Mesendoderm (in vitro differentiated cells): ENCODE measurements around the gene RBKS.

Experiments used
- DNase-seq: peaks from one replicate; pipeline ENCODE4 v3.0.0; 2013
- H2AK5ac ChIP-seq: 2 replicates; pipeline ENCODE4 v1.6.1; 2013; ENCODE audit warnings: low read length, inconsistent platforms
- H2BK120ac ChIP-seq: 2 replicates; pipeline ENCODE4 v1.6.1; 2013; ENCODE audit warnings: low read depth, mild to moderate bottlenecking, low read length, moderate library complexity, mixed read lengths
- H2BK15ac ChIP-seq: replicated peaks from 2 replicates; pipeline ENCODE4 v1.6.1; 2013; ENCODE audit warnings: low read depth, mild to moderate bottlenecking, moderate library complexity
- H2BK5ac ChIP-seq: 2 replicates; pipeline ENCODE4 v1.6.1; 2013; ENCODE audit warnings: low read length, inconsistent platforms
- H3K18ac ChIP-seq: 2 replicates; pipeline ENCODE4 v1.6.1; 2013; ENCODE audit warnings: mild to moderate bottlenecking, low read length, mixed read lengths
- H3K23ac ChIP-seq: one replicate; pipeline ENCODE4 v1.6.1; 2013; ENCODE audit warnings: low read length
- H3K27ac ChIP-seq: 2 replicates; pipeline ENCODE4 v1.5.1; 2013; ENCODE audit warnings: low read depth, mild to moderate bottlenecking, inconsistent platforms, low read length, moderate library complexity
- H3K27me3 ChIP-seq: 2 replicates; pipeline ENCODE4 v1.6.1; 2013; ENCODE audit warnings: low read length, control low read depth, mild to moderate bottlenecking, inconsistent platforms; ENCODE audit not compliant: insufficient read depth, poor library complexity
- H3K36me3 ChIP-seq: 2 replicates; pipeline ENCODE4 v1.6.1; 2013; ENCODE audit warnings: low read length, inconsistent platforms; ENCODE audit not compliant: control insufficient read depth, insufficient read depth
- H3K4ac ChIP-seq: one replicate; pipeline ENCODE4 v1.6.1; 2013; ENCODE audit warnings: low read depth, mild to moderate bottlenecking, low read length, moderate library complexity
- H3K4me1 ChIP-seq: 2 replicates; pipeline ENCODE4 v1.6.1; 2013; ENCODE audit warnings: low read depth, low read length, inconsistent platforms; ENCODE audit not compliant: control insufficient read depth
- H3K4me2 ChIP-seq: 2 replicates; pipeline ENCODE4 v1.6.1; 2013; ENCODE audit warnings: low read length
- H3K4me3 ChIP-seq: 2 replicates; pipeline ENCODE4 v1.5.1; 2013; ENCODE audit warnings: mild to moderate bottlenecking, low read length
- H3K56ac ChIP-seq: one replicate; pipeline ENCODE4 v1.6.1; 2013; ENCODE audit warnings: low read length
- H3K79me1 ChIP-seq: 2 replicates; pipeline ENCODE4 v1.6.1; 2013; ENCODE audit warnings: low read length, inconsistent platforms
- H3K79me2 ChIP-seq: 2 replicates; pipeline ENCODE4 v1.6.1; 2013; ENCODE audit warnings: mild to moderate bottlenecking, low read length; ENCODE audit not compliant: control insufficient read depth, insufficient read depth
- H3K9ac ChIP-seq: 2 replicates; pipeline ENCODE4 v1.6.1; 2013; ENCODE audit warnings: low read length, inconsistent platforms
- H4K5ac ChIP-seq: one replicate; pipeline ENCODE4 v1.6.1; 2013; ENCODE audit warnings: low read length
- H4K8ac ChIP-seq: one replicate; pipeline ENCODE4 v1.6.1; 2013; ENCODE audit warnings: low read depth, mild to moderate bottlenecking, control low read depth, low read length, moderate library complexity
- WGBS: extraction: QIAGEN DNeasy Blood & Tissue Kit; methylation state at CpG from one replicate; pipeline ENCODE4 v1.1.7; 2013; ENCODE audit warnings: low lambda C conversion rate, missing lambda C conversion rate; ENCODE audit not compliant: insufficient coverage; ENCODE audit errors: extremely low coverage; 5-methylcytosine and 5-hydroxymethylcytosine counted together

Gene RBKS

DNA sequence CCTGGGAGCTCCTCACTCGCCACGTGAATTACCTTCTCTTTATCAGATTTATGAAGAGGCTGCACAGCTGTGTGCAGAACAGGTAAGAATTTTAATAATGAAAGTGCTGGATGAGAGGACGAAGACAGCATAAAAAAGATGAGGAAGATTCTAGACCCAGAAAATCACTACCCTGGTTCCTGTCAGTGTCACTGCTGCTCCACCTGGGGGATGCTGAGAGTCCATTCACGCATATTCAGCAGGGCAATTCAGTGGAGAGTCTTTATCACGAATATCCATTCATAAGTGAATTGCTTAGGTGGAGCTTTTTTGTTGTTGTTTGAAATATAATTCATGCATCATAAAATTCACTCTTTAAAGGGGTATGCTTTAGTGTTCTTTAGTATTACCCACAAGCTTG, 66.6 kb downstream of the RBKS start:
- Histone ChIP-seq H3K56ac (no peak overlapping the region), H3K79me1 (no peaks in the 10 kb centered on the region), H4K8ac (no peak overlapping the region), H3K4me1 (no peaks in the 10 kb centered on the region), H4K5ac (no peak overlapping the region), H3K9ac (no peak overlapping the region), H3K27me3 (no peaks in the 10 kb centered on the region), H2BK5ac (no peak overlapping the region), H3K79me2 (no peaks in the 10 kb centered on the region), H3K27ac (no peak overlapping the region), H3K23ac (no peak overlapping the region), H2BK120ac (no peak overlapping the region), H2AK5ac (no peak overlapping the region), H3K4ac (no peak overlapping the region), H2BK15ac (no peak overlapping the region), H3K18ac (no peak overlapping the region), H3K36me3 (no peaks in the 10 kb centered on the region), H3K4me2 (no peak overlapping the region), H3K4me3 (no peak overlapping the region)
- DNase-seq: no peak
- WGBS: no CpG with 5 or more reads among the region's 5 CpGs

DNA sequence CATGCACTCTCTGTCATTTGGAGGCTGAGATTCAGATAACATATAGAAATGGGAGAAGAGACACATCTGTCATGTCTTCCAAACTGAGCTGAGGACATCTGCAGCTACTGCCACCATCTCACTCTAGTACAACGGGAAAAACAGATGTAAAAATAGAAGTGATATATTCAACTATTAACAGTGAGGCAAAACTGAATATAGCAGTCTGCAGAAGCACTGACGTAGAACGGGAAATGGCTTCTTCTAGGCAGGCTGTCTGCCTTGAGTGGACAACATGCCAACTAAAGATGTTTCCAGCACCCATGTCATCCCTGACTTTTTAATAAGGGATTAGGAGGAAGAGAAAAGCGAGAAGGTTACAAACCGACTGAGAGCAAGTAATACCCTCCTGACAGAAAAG, 67.1 kb downstream of the RBKS start:
- WGBS: no CpG with 5 or more reads among the region's 5 CpGs
- H3K27me3 ChIP-seq: no peaks in the 10 kb centered on the region
- no peaks in the 10 kb centered on the region for H3K79me1 ChIP-seq
- no peak overlapping the region for H2BK5ac ChIP-seq
- H3K9ac ChIP-seq: no peak overlapping the region
- no peaks in the 10 kb centered on the region for H3K36me3 ChIP-seq
- H3K56ac ChIP-seq: no peak overlapping the region
- H3K23ac ChIP-seq: no peak overlapping the region
- H3K79me2 ChIP-seq: no peaks in the 10 kb centered on the region
- H2BK15ac ChIP-seq: no peak overlapping the region
- no peak overlapping the region for H2BK120ac ChIP-seq
- DNase-seq: no peak
- H3K27ac ChIP-seq: no peak overlapping the region
- H4K8ac ChIP-seq: no peak overlapping the region
- no peak overlapping the region for H3K4ac ChIP-seq
- H4K5ac ChIP-seq: no peak overlapping the region
- H3K4me2 ChIP-seq: no peak overlapping the region
- no peaks in the 10 kb centered on the region for H3K4me1 ChIP-seq
- H3K18ac ChIP-seq: no peak overlapping the region
- H2AK5ac ChIP-seq: no peak overlapping the region
- H3K4me3 ChIP-seq: no peak overlapping the region

DNA sequence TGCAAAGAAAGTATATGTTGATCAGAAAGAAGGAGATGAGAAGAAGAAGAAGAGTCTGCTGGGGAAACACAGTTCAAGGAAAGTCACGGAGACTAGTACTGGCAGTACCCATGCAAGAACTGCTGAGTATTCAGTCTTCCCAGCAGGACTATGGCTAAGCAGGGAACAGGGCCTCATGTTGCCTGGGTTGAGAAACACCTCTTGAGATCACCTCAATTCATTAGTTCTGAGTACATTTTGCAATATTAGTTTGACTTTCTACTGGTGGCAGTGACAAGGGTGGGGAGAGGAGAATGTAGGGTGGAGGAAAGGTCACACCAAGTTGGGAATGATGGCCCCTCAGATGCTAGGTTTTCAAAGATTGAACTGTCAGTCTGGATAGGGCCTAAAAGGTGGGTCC, 68.1 kb downstream of the RBKS start:
- no peak overlapping the region for H2BK15ac ChIP-seq
- no peak overlapping the region for H4K5ac ChIP-seq
- no peaks in the 10 kb centered on the region for H3K79me2 ChIP-seq
- H2BK5ac ChIP-seq: no peak overlapping the region
- H2BK120ac ChIP-seq: no peak overlapping the region
- no peaks in the 10 kb centered on the region for H3K4me1 ChIP-seq
- H3K4ac ChIP-seq: no peak overlapping the region
- no peak overlapping the region for H3K9ac ChIP-seq
- H3K18ac ChIP-seq: no peak overlapping the region
- no peaks in the 10 kb centered on the region for H3K36me3 ChIP-seq
- no peak overlapping the region for H3K27ac ChIP-seq
- H3K27me3 ChIP-seq: no peaks in the 10 kb centered on the region
- H3K4me3 ChIP-seq: no peak overlapping the region
- H2AK5ac ChIP-seq: no peak overlapping the region
- DNase-seq: no peak
- no peak overlapping the region for H4K8ac ChIP-seq
- no peaks in the 10 kb centered on the region for H3K79me1 ChIP-seq
- no peak overlapping the region for H3K56ac ChIP-seq
- H3K4me2 ChIP-seq: no peak overlapping the region
- no peak overlapping the region for H3K23ac ChIP-seq
- WGBS: no CpG with 5 or more reads among the region's 1 CpG

DNA sequence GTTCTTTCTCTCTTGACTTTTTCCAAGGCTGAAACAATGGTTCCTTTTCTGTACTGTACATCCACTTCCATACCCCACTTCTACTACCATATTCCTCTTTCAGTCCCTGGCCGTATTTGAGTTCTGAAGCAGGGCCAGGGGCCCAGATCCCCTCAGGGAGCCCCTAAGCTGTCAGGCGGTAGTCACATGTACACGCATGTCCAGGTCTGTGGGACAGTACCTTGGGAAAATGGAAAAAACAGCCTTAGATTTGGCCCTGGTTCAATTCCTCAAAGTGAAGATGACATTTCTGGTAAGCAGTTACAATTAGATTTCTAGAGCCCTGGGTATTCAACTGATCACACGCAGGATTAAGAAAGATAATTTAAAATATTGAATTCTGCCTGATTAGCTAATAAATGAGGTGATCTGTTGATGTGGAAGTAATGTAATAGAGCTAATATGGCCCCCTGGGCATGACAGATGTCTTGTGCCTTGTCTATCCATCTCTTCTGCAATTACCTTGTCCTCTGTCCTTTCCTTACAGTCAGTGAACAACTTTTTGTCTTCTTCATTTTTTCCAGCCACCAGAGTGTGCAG, 74.2 kb downstream of the RBKS start:
- Histone ChIP-seq H2BK5ac (no peak overlapping the region), H3K79me1 (no peaks in the 10 kb centered on the region), H3K4me3 (no peak overlapping the region), H2BK120ac (no peak overlapping the region), H2BK15ac (no peak overlapping the region), H3K4me2 (no peak overlapping the region), H3K36me3 (no peaks in the 10 kb centered on the region), H4K8ac (no peak overlapping the region), H3K18ac (no peak overlapping the region), H3K56ac (no peak overlapping the region), H4K5ac (no peak overlapping the region), H3K4ac (no peak overlapping the region), H3K27me3 (no peaks in the 10 kb centered on the region), H3K79me2 (no peaks in the 10 kb centered on the region), H3K9ac (no peak overlapping the region), H2AK5ac (no peak overlapping the region), H3K23ac (no peak overlapping the region), H3K27ac (no peak overlapping the region), H3K4me1 (no peaks in the 10 kb centered on the region)
- WGBS: no CpG with 5 or more reads among the region's 4 CpGs
- no peak for DNase-seq

DNA sequence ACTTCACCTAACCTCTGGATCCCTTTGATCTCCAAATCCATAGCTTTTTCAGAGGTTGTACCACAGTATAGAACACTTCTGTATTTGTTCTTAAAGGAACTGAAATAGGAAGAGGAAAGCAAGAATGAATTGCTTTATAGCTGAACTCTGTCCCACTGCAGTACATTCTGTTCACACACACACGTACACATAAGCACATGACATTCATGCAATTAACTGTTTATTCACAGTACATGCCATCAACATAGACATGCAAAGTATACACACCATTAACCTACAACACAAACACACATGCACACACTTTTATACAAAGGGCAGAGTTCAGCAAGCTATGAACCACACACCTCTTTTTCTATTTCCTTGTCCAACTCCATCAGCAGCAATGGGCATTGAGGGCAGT, 75.4 kb downstream of the RBKS start:
- H3K9ac ChIP-seq: no peak overlapping the region
- no peak overlapping the region for H3K4me3 ChIP-seq
- H3K4ac ChIP-seq: no peak overlapping the region
- H3K79me1 ChIP-seq: no peaks in the 10 kb centered on the region
- DNase-seq: no peak
- no peaks in the 10 kb centered on the region for H3K79me2 ChIP-seq
- no peak overlapping the region for H3K27ac ChIP-seq
- no peak overlapping the region for H4K5ac ChIP-seq
- no peak overlapping the region for H2BK5ac ChIP-seq
- no peaks in the 10 kb centered on the region for H3K27me3 ChIP-seq
- H3K4me1 ChIP-seq: no peaks in the 10 kb centered on the region
- H2AK5ac ChIP-seq: no peak overlapping the region
- no peak overlapping the region for H3K4me2 ChIP-seq
- H2BK120ac ChIP-seq: no peak overlapping the region
- no CpG with 5 or more reads among the region's 1 CpG for WGBS
- H2BK15ac ChIP-seq: no peak overlapping the region
- H3K56ac ChIP-seq: no peak overlapping the region
- no peaks in the 10 kb centered on the region for H3K36me3 ChIP-seq
- no peak overlapping the region for H4K8ac ChIP-seq
- no peak overlapping the region for H3K23ac ChIP-seq
- H3K18ac ChIP-seq: no peak overlapping the region

DNA sequence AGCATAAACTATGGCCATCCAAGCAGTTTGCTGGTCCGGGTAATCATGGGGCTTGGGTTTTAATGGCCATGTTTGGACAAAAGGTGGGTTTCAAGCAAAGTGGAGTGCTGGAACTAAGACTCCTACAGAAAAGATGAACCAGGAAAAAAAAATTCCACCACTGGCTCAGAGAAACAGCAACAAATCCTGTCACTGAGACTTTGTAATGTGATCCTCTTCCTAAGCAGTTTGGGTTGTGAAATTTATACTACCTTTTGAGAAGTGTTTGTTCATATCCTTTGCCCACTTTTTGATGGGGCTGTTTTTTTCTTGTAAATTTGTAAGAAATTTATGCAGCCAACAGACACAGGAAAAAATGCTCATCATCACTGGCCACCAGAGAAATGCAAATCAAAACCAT, 78.4 kb downstream of the RBKS start:
- Histone ChIP-seq H3K23ac (no peak overlapping the region), H2AK5ac (no peak overlapping the region), H3K79me2 (no peaks in the 10 kb centered on the region), H2BK120ac (no peak overlapping the region), H3K18ac (no peak overlapping the region), H3K27me3 (no peaks in the 10 kb centered on the region), H3K79me1 (no peaks in the 10 kb centered on the region), H3K4me1 (no peaks in the 10 kb centered on the region), H3K4me3 (no peak overlapping the region), H4K5ac (no peak overlapping the region), H2BK5ac (no peak overlapping the region), H3K36me3 (no peaks in the 10 kb centered on the region), H3K9ac (no peak overlapping the region), H3K27ac (no peak overlapping the region), H2BK15ac (no peak overlapping the region), H3K4me2 (no peak overlapping the region), H3K56ac (no peak overlapping the region), H3K4ac (no peak overlapping the region), H4K8ac (no peak overlapping the region)
- no peak for DNase-seq
- WGBS: no CpG with 5 or more reads among the region's 1 CpG
